Measurements from ENCODE around the gene ANGPTL2.

- no peak for TF ChIP-seq CTCF (IDR thresholded peaks at IDR 0.05)
- TF ChIP-seq POLR2A (IDR thresholded peaks at IDR 0.05): no peak
Observed at GRCh38 chr9:127137640-127138360, 15.4 kb upstream of the ANGPTL2 start.
